ENCODE results near the gene XYLT1. TPM values are rescaled to one million over a fixed set of nuclear protein-coding genes. Genes with fewer than 3 reads are reported as not detected.

The XYLT1 gene
- total and polyA plus RNA-seq, 2 of the 4 experiments (the other 2 are of a cell fraction), result 9.0 to 12.7 TPM

GRCh38 chr16:17213025-17213424 is 257.7 kb downstream of the XYLT1 start:
- Histone ChIP-seq H2AK9ac (replicated peaks; ENCODE audit: low read depth, low read length, poor library complexity) (no peak overlapping the region), H3K27me3 (ENCODE audit: control insufficient read depth, insufficient read depth, low read length) (no peaks in the 10 kb centered on the region), H3K23ac (ENCODE audit: low read depth, low read length) (no peak overlapping the region), H3K4me3 (ENCODE audit: insufficient read depth, low read depth, low read length) (no peak overlapping the region), H3K79me1 (ENCODE audit: low read depth in 1 of 2, low read length in 2 of 2) (peaks cover 6 to 10% of the 10 kb centered on the region in 2 experiments; a peak in 3 of 4 replicates), H4K20me1 (ENCODE audit: insufficient read depth, low read length) (no peaks in the 10 kb centered on the region), H3K9me3 (ENCODE audit: control insufficient read depth, insufficient read depth, low read length) (peaks cover 2% of the 10 kb centered on the region; the same call in 1 of the 2 replicates), H3K4me2 (ENCODE audit: low read depth, low read length) (no peak overlapping the region), H3K9ac (ENCODE audit: low read depth, low read length) (no peak overlapping the region), H4K91ac (ENCODE audit: insufficient read depth, low read depth, low read length) (no peak overlapping the region), H2BK20ac (ENCODE audit: low read depth, low read length) (no peak overlapping the region), H2BK5ac (ENCODE audit: low read depth, low read length, poor library complexity, severe bottlenecking) (no peak overlapping the region), H3K18ac (ENCODE audit: low read depth, low read length) (no peak overlapping the region), H2AFZ (replicated peaks; ENCODE audit: low read length, poor library complexity) (no peak overlapping the region), H3K4me1 (ENCODE audit: control insufficient read depth, insufficient read depth, low read length) (no peaks in the 10 kb centered on the region), H3K36me3 (ENCODE audit: control insufficient read depth, insufficient read depth, low read length) (no peaks in the 10 kb centered on the region), H2BK15ac (ENCODE audit: low read depth, low read length) (no peak overlapping the region), H3K4ac (ENCODE audit: low read depth, low read length) (no peak overlapping the region), H3K56ac (ENCODE audit: extremely low read depth, insufficient read depth, low read length) (no peak overlapping the region), H4K5ac (ENCODE audit: low read depth, low read length) (no peak overlapping the region), H4K8ac (ENCODE audit: low read depth in 2 of 2, low read length in 2 of 2) (no peak overlapping the region), H3K9me1 (ENCODE audit: insufficient read depth, low read length) (peaks cover 9% of the 10 kb centered on the region), H3K27ac (ENCODE audit: insufficient read depth, low read length) (no peak overlapping the region), H3K14ac (replicated peaks; ENCODE audit: low read depth, low read length) (no peak overlapping the region), H2AK5ac (ENCODE audit: low read depth, low read length) (no peak overlapping the region), H2BK120ac (ENCODE audit: low read depth, low read length) (no peak overlapping the region)
- no CpG with 5 or more reads among the region's 2 CpGs for WGBS, 2 experiments (ENCODE audit: extremely low coverage in 2 of 2, insufficient read length in 1 of 2)
- no peak for TF ChIP-seq USF2 (IDR thresholded peaks at IDR 0.05; ENCODE audit: low read depth, low read length)
- TF ChIP-seq POLR2A (IDR thresholded peaks at IDR 0.05; ENCODE audit: low read depth, low read length), result no peak
- no peak for TF ChIP-seq CHD1 (IDR thresholded peaks at IDR 0.05; ENCODE audit: low read depth, low read length)
- no peak for TF ChIP-seq RAD21 (IDR thresholded peaks at IDR 0.05; ENCODE audit: low read length)
- TF ChIP-seq RCOR1 (IDR thresholded peaks at IDR 0.05; ENCODE audit: insufficient replicate concordance, low read length), result no peak
- no peak for TF ChIP-seq BHLHE40 (IDR thresholded peaks at IDR 0.05; ENCODE audit: low read depth, low read length)
- TF ChIP-seq MAZ (IDR thresholded peaks at IDR 0.05; ENCODE audit: borderline replicate concordance, low read depth, low read length), result no peak
- TF ChIP-seq CTCF (conservative IDR thresholded peaks at IDR 0.05; ENCODE audit: low read depth, low read length), result no peak
- no peak for TF ChIP-seq RFX5 (IDR thresholded peaks at IDR 0.05; ENCODE audit: low read depth, low read length)
- TF ChIP-seq ELK1 (IDR thresholded peaks at IDR 0.05; ENCODE audit: borderline replicate concordance, low read depth, low read length), result no peak
- ChIA-PET CTCF (no interaction called here), POLR2A (ENCODE audit: unreplicated experiment) (no interaction called here)
- dilution Hi-C loops (cut with HindIII; ENCODE audit: low sequenced_read_pairs, unreplicated experiment) (no loop called here), in situ Hi-C loops (cut with MboI; ENCODE audit: low sequenced_read_pairs) (loop anchor here (25.0 kb wide), 1 partner anchor 249 kb away; the partner anchor contains the start of gene XYLT1), intact Hi-C loops (cut with micrococcal nuclease) (no loop called here)
- no TSS peak for BruUV-seq (replicated peaks)
- DNase-seq, result no peak
- no peak for ATAC-seq (ENCODE audit: low read depth)
